ENCODE measurements around the gene PARVA.

DNA sequence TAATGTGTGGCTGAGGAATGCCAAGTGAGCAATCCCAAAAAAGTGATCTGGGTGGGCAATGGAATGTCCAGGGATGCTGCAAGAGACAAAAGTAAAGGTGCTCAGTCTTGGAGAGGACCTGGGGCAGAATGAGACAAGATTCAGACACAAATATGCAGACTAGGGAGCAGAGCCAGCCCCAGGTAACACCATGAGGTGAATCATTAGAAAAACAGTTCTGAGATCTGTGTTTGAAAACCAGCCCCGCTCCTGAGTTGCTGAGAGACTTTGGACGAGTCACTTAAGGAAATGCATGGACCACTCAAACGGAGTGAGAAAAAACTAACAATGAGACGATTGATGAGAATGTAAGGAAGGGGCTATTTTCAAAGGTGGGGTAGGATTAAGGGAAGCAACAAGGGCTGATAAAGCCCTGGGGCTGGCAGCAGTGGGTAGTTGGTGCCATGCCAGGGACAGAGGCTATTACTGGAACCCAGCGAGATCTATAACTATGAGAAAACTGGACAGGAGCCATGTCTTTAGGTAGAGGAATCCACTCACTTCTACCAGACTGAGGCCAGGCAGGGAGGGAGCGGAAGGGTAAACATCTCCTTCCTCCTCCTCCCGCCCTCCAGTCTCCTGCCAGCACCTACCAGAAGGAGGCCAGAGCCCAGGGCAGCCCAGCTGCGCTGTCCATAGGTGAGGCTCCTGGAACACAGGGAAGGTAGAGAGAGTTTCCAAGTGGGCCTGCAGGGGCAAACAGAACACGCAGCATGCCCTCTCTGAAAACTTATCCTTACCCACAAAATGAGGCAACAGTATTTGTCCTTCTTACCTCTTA lies 166.4 kb downstream of the PARVA start:
- TF ChIP-seq CTCF (IDR thresholded peaks at IDR 0.05) (no peak), POLR2A (IDR thresholded peaks at IDR 0.05) (no peak), EP300 (IDR thresholded peaks at IDR 0.05) (no peak)

Data from sigmoid colon (tissue), 4 donors.